Suprapubic skin (tissue), 4 donors: ENCODE results near the gene A3GALT2. TPM values are rescaled to one million over a fixed set of nuclear protein-coding genes. Genes with fewer than 3 reads are reported as not detected.

Experiments used
- DNase-seq, 2 donors: peaks; one replicate each; pipeline ENCODE4 v3.0.0-alpha.2; 2019; ENCODE audit warnings: low spot score in 2 of 2
- H3K27ac ChIP-seq: fragments of 200-600 bp; sonication (generic); one replicate; pipeline ENCODE4 v1.5.1; 2019
- H3K27me3 ChIP-seq: fragments of 200-600 bp; sonication (generic); one replicate; pipeline ENCODE4 v1.5.1; 2019
- H3K36me3 ChIP-seq: fragments of 200-600 bp; sonication (generic); one replicate; pipeline ENCODE4 v1.5.1; 2019
- H3K4me1 ChIP-seq: fragments of 200-600 bp; sonication (generic); one replicate; pipeline ENCODE4 v1.5.1; 2019
- H3K4me3 ChIP-seq: fragments of 200-600 bp; sonication (generic); one replicate; pipeline ENCODE4 v1.5.1; 2019; ENCODE audit warnings: mild to moderate bottlenecking
- H3K9me3 ChIP-seq: fragments of 200-600 bp; sonication (generic); one replicate; pipeline ENCODE4 v1.5.1; 2019
- EP300 ChIP-seq: sonication (generic); formaldehyde crosslinking; IDR thresholded peaks from one replicate; pipeline ENCODE4 v1.6.1; 2017; ENCODE audit warnings: antibody characterized with exemption
- POLR2A ChIP-seq, 2 donors: fragments of 450-650 bp; IDR thresholded peaks; one replicate each; pipeline ENCODE4 v1.6.1; 2017; ENCODE audit warnings: antibody characterized with exemption in 2 of 2, mild to moderate bottlenecking in 2 of 2, moderate library complexity in 2 of 2
- POLR2AphosphoS5 ChIP-seq, 3 donors: sonication (generic); formaldehyde crosslinking; IDR thresholded peaks; one replicate each; pipeline ENCODE4 v1.6.1; 2017; ENCODE audit warnings: antibody characterized with exemption in 3 of 3
- WGBS: methylation state at CpG from one replicate; pipeline ENCODE4 v1.1.5; 2018; 5-methylcytosine and 5-hydroxymethylcytosine counted together
- total RNA-seq, 4 donors: library from RNA; depleted of rRNA; stranded (reverse); fragments of >200 nt; gene quantifications; one replicate each; pipeline ENCODE4 v1.1.0, GENCODE V29; 2016
- TF ChIP-seq, protein P1 (sequence below), 2 donors: fragments of 200-600 bp in 1 of 2; fragments of 450-650 bp in 1 of 2; sonication (generic) in 1 of 2; IDR thresholded peaks; one replicate each; pipeline ENCODE4 v1.5.1; 2016 to 2019; ENCODE audit warnings: antibody characterized with exemption in 2 of 2, mild to moderate bottlenecking in 1 of 2, moderate library complexity in 1 of 2

Gene A3GALT2
- total RNA-seq, 4 donors from 2014 or later: not detected

- H3K9me3 ChIP-seq: no peaks in the 10 kb centered on the region
- no peak overlapping the region for H3K4me3 ChIP-seq
- H3K4me1 ChIP-seq: peaks cover 5% of the 10 kb centered on the region
- DNase-seq: peak; percentile 29 to 63
- no peak for TF ChIP-seq EP300
- TF ChIP-seq, protein P1, sequence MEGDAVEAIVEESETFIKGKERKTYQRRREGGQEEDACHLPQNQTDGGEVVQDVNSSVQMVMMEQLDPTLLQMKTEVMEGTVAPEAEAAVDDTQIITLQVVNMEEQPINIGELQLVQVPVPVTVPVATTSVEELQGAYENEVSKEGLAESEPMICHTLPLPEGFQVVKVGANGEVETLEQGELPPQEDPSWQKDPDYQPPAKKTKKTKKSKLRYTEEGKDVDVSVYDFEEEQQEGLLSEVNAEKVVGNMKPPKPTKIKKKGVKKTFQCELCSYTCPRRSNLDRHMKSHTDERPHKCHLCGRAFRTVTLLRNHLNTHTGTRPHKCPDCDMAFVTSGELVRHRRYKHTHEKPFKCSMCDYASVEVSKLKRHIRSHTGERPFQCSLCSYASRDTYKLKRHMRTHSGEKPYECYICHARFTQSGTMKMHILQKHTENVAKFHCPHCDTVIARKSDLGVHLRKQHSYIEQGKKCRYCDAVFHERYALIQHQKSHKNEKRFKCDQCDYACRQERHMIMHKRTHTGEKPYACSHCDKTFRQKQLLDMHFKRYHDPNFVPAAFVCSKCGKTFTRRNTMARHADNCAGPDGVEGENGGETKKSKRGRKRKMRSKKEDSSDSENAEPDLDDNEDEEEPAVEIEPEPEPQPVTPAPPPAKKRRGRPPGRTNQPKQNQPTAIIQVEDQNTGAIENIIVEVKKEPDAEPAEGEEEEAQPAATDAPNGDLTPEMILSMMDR (IDR thresholded peaks at IDR 0.05): no peak
- TF ChIP-seq POLR2AphosphoS5 (IDR thresholded peaks at IDR 0.05): no peak
- TF ChIP-seq POLR2A (IDR thresholded peaks at IDR 0.05): no peak
- 82% methylated on average over 19 of the region's 30 CpGs for WGBS
- H3K27ac ChIP-seq: no peak overlapping the region
- no peaks in the 10 kb centered on the region for H3K27me3 ChIP-seq
- peaks cover 55% of the 10 kb centered on the region for H3K36me3 ChIP-seq
Measured at GRCh38 chr1:33276573-33277298, 44.2 kb downstream of the A3GALT2 start.

GRCh38 chr1:33275706-33276572, 45.0 kb downstream of the A3GALT2 start:
- no peaks in the 10 kb centered on the region for H3K9me3 ChIP-seq
- peak; percentile 56 to 78 for DNase-seq
- 95% methylated on average over 16 of the region's 45 CpGs for WGBS
- no peak overlapping the region for H3K27ac ChIP-seq
- peaks cover 10% of the 10 kb centered on the region for H3K4me1 ChIP-seq
- H3K4me3 ChIP-seq: no peak overlapping the region
- H3K36me3 ChIP-seq: peaks cover 52% of the 10 kb centered on the region
- H3K27me3 ChIP-seq: no peaks in the 10 kb centered on the region
- TF ChIP-seq EP300 (no peak), POLR2AphosphoS5 (IDR thresholded peaks at IDR 0.05) (no peak), POLR2A (IDR thresholded peaks at IDR 0.05) (no peak)
- TF ChIP-seq, protein P1 (IDR thresholded peaks at IDR 0.05): no peak

GRCh38 chr1:33275195-33275594, 45.7 kb downstream of the A3GALT2 start:
- no peaks in the 10 kb centered on the region for H3K27me3 ChIP-seq
- H3K4me1 ChIP-seq: peaks cover 13% of the 10 kb centered on the region
- H3K27ac ChIP-seq: no peak overlapping the region
- H3K4me3 ChIP-seq: no peak overlapping the region
- TF ChIP-seq, protein P1 (IDR thresholded peaks at IDR 0.05): no peak
- no peak for TF ChIP-seq POLR2AphosphoS5 (IDR thresholded peaks at IDR 0.05)
- no peak for TF ChIP-seq EP300
- no peak for TF ChIP-seq POLR2A (IDR thresholded peaks at IDR 0.05)
- no peaks in the 10 kb centered on the region for H3K9me3 ChIP-seq
- DNase-seq: peak; percentile 24 to 28
- peaks cover 47% of the 10 kb centered on the region for H3K36me3 ChIP-seq
- WGBS: 90% methylated on average over 6 of the region's 6 CpGs

- peaks cover 41% of the 10 kb centered on the region for H3K36me3 ChIP-seq
- WGBS: 97% methylated on average over 1 of the region's 1 CpG
- no peak overlapping the region for H3K4me3 ChIP-seq
- no peaks in the 10 kb centered on the region for H3K27me3 ChIP-seq
- TF ChIP-seq EP300 (no peak), POLR2A (IDR thresholded peaks at IDR 0.05) (no peak), POLR2AphosphoS5 (IDR thresholded peaks at IDR 0.05) (no peak)
- TF ChIP-seq, protein P1 (IDR thresholded peaks at IDR 0.05): no peak
- no peak overlapping the region for H3K27ac ChIP-seq
- H3K9me3 ChIP-seq: no peaks in the 10 kb centered on the region
- peak; percentile 10 to 21 for DNase-seq
- H3K4me1 ChIP-seq: peaks cover 16% of the 10 kb centered on the region
Measured at GRCh38 chr1:33274446-33274845, 46.5 kb downstream of the A3GALT2 start.

DNA sequence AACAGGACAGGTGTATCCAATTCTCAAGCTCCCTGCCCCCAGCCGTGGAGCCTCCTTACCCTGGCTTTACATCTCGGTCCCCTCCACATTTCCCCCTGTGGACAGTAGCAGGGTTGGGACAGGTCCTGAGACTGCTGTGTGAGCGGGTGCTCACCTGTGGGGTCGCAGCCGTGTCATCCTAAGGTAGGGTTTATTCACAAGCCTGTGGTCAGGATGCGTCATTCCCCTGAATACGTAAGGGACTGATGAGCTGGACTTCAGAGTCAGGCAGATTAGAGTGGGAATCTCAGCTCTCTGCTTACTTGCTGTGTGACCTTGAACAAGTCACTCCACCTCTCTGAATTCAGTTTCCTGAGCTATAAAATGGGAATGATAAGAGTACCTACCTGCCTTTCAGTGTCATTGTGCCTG, 46.9 kb downstream of the A3GALT2 start:
- H3K9me3 ChIP-seq: no peaks in the 10 kb centered on the region
- H3K36me3 ChIP-seq: peaks cover 39% of the 10 kb centered on the region
- no peaks in the 10 kb centered on the region for H3K27me3 ChIP-seq
- TF ChIP-seq, protein P1 (IDR thresholded peaks at IDR 0.05): no peak
- TF ChIP-seq EP300 (no peak), POLR2AphosphoS5 (IDR thresholded peaks at IDR 0.05) (no peak), POLR2A (IDR thresholded peaks at IDR 0.05) (no peak)
- 78% methylated on average over 7 of the region's 7 CpGs for WGBS
- peak in 1 of 2 donors; percentile 72 for DNase-seq
- peaks cover 21% of the 10 kb centered on the region for H3K4me1 ChIP-seq
- H3K4me3 ChIP-seq: no peak overlapping the region
- no peak overlapping the region for H3K27ac ChIP-seq
